Neural cell (in vitro differentiated cells): Measurements from ENCODE around the gene FAR2. TPM values are rescaled to one million over a fixed set of nuclear protein-coding genes. Genes with fewer than 3 reads are reported as not detected.

Experiments used
- H2AFZ ChIP-seq: fragments of 200-600, 300-800 bp; sonication (generic), shearing (Covaris generic); 2 replicates; pipeline ENCODE4 v1.6.0; 2014; ENCODE audit warnings: low read depth, mild to moderate bottlenecking, antibody characterized with exemption, low read length, moderate library complexity
- H3F3A ChIP-seq: fragments of 200-600 bp; shearing (Covaris generic); 2 replicates; pipeline ENCODE4 v1.6.1; 2016; ENCODE audit warnings: mild to moderate bottlenecking, moderate library complexity, mixed read lengths, antibody characterized with exemption, low read length; ENCODE audit not compliant: insufficient read depth, poor library complexity, severe bottlenecking
- H3K27ac ChIP-seq: fragments of 200-600, 300-800 bp; sonication (generic), shearing (Covaris generic); 2 replicates; pipeline ENCODE4 v1.5.1; 2014; ENCODE audit warnings: mild to moderate bottlenecking, low read length, moderate library complexity
- H3K27me3 ChIP-seq: fragments of 300-800, 200-600 bp; sonication (generic), shearing (Covaris generic); 2 replicates; pipeline ENCODE4 v1.6.0; 2014; ENCODE audit warnings: mild to moderate bottlenecking, low read depth, low read length, moderate library complexity; ENCODE audit not compliant: insufficient read depth
- H3K36me3 ChIP-seq: fragments of 300-800, 200-600 bp; sonication (generic), shearing (Covaris generic); 2 replicates; pipeline ENCODE4 v1.5.1; 2014; ENCODE audit warnings: mild to moderate bottlenecking, antibody characterized with exemption, low read length, moderate library complexity; ENCODE audit not compliant: insufficient read depth
- H3K4me2 ChIP-seq: fragments of 300-800, 200-600 bp; sonication (generic), shearing (Covaris generic); 2 replicates; pipeline ENCODE4 v1.6.0; 2014; ENCODE audit warnings: mild to moderate bottlenecking, low read length
- H3K4me3 ChIP-seq: fragments of 300-800, 200-600 bp; sonication (generic), shearing (Covaris generic); 2 replicates; pipeline ENCODE4 v1.5.1; 2014; ENCODE audit warnings: mild to moderate bottlenecking, low read length, moderate library complexity
- H3K79me2 ChIP-seq: fragments of 200-600 bp; shearing (Covaris generic); replicated peaks from 2 replicates; pipeline ENCODE4 v1.6.0; 2014; ENCODE audit warnings: mild to moderate bottlenecking, low read length, moderate library complexity; ENCODE audit not compliant: insufficient read depth
- H3K9ac ChIP-seq: fragments of 300-800, 200-600 bp; sonication (generic), shearing (Covaris generic); 2 replicates; pipeline ENCODE4 v1.6.1; 2016; ENCODE audit warnings: mild to moderate bottlenecking, low read length, mixed read lengths
- H3K9me2 ChIP-seq: fragments of 200-600 bp; shearing (Covaris generic); 2 replicates; pipeline ENCODE4 v1.6.1; 2016; ENCODE audit warnings: mild to moderate bottlenecking, low read length, mixed read lengths; ENCODE audit not compliant: insufficient read depth
- H3K9me3 ChIP-seq: fragments of 200-600, 300-800 bp; sonication (generic), shearing (Covaris generic); 2 replicates; pipeline ENCODE4 v1.6.1; 2016; ENCODE audit warnings: mild to moderate bottlenecking, mixed run types, low read length, moderate library complexity, mixed read lengths
- H4K20me1 ChIP-seq: fragments of 200-600 bp; shearing (Covaris generic); 2 replicates; pipeline ENCODE4 v1.6.1; 2016; ENCODE audit warnings: mild to moderate bottlenecking, mixed run types; ENCODE audit not compliant: insufficient read depth
- CTCF ChIP-seq: fragments of 450-650 bp; IDR thresholded peaks from 2 replicates; pipeline ENCODE4 v1.5.1; 2014; ENCODE audit warnings: antibody characterized with exemption, mild to moderate bottlenecking, moderate library complexity; ENCODE audit not compliant: poor library complexity, severe bottlenecking
- EP300 ChIP-seq: fragments of 450-650 bp; conservative IDR thresholded peaks from 2 replicates; pipeline ENCODE4 v1.6.1; 2014; ENCODE audit warnings: antibody characterized with exemption, mild to moderate bottlenecking, moderate library complexity; ENCODE audit not compliant: poor library complexity, severe bottlenecking
- EZH2 ChIP-seq: fragments of 200-600, 300-800 bp; shearing (Covaris generic), sonication (generic); IDR thresholded peaks from 2 replicates; pipeline ENCODE4 v1.6.1; 2014; ENCODE audit warnings: antibody characterized with exemption, low read length, borderline replicate concordance, mild to moderate bottlenecking; ENCODE audit not compliant: insufficient read depth, poor library complexity, severe bottlenecking
- MXI1 ChIP-seq: fragments of 450-650 bp; conservative IDR thresholded peaks from 2 replicates; pipeline ENCODE4 v1.6.1; 2014; ENCODE audit warnings: antibody characterized with exemption, mild to moderate bottlenecking; ENCODE audit not compliant: poor library complexity, severe bottlenecking
- POLR2AphosphoS5 ChIP-seq: IDR thresholded peaks from 2 replicates; pipeline ENCODE4 v1.6.1; 2012
- RAD21 ChIP-seq: fragments of 450-650 bp; conservative IDR thresholded peaks from 2 replicates; pipeline ENCODE4 v1.6.1; 2014; ENCODE audit warnings: antibody characterized with exemption, mild to moderate bottlenecking, moderate library complexity
- REST ChIP-seq: IDR thresholded peaks from 2 replicates; pipeline ENCODE4 v1.6.1; 2012; ENCODE audit warnings: borderline replicate concordance
- SMC3 ChIP-seq: fragments of 450-650 bp; conservative IDR thresholded peaks from 2 replicates; pipeline ENCODE4 v1.6.1; 2014; ENCODE audit warnings: antibody characterized with exemption, mild to moderate bottlenecking, moderate library complexity; ENCODE audit not compliant: poor library complexity
- TAF1 ChIP-seq: IDR thresholded peaks from 2 replicates; pipeline ENCODE4 v1.6.1; 2012; ENCODE audit warnings: low read depth
- polyA plus RNA-seq: library from polyadenylated mRNA; depleted of rRNA; stranded (reverse); fragments of >200 nt; gene quantifications from 2 replicates; pipeline ENCODE4 v1.2.3, GENCODE V29; 2014

The FAR2 gene
- polyA plus RNA-seq, 1 donor from 2014 or later = 0.99 TPM

- H2AFZ ChIP-seq = no peak overlapping the region
- H3K79me2 ChIP-seq = no peaks in the 10 kb centered on the region
- no peak overlapping the region for H3K4me2 ChIP-seq
- no peaks in the 10 kb centered on the region for H3K36me3 ChIP-seq
- H4K20me1 ChIP-seq = no peaks in the 10 kb centered on the region
- no peak overlapping the region for H3K27ac ChIP-seq
- no peaks in the 10 kb centered on the region for H3K9me3 ChIP-seq
- H3K9ac ChIP-seq = no peak overlapping the region
- H3K9me2 ChIP-seq = no peaks in the 10 kb centered on the region
- TF ChIP-seq CTCF (no peak), REST (no peak), MXI1 (no peak), EZH2 (no peak), EP300 (no peak), POLR2AphosphoS5 (no peak), SMC3 (no peak), TAF1 (no peak), RAD21 (no peak)
- no peak overlapping the region for H3K4me3 ChIP-seq
- H3K27me3 ChIP-seq = no peaks in the 10 kb centered on the region
- no peaks in the 10 kb centered on the region for H3F3A ChIP-seq
These were observed 129.8 kb downstream of the FAR2 start for GRCh38 chr12:29278673-29279420.

GRCh38 chr12:29281371-29282005, 132.4 kb downstream of the FAR2 start:
- Histone ChIP-seq H3K9me2 (no peaks in the 10 kb centered on the region), H2AFZ (no peak overlapping the region), H4K20me1 (no peaks in the 10 kb centered on the region), H3K9me3 (no peaks in the 10 kb centered on the region), H3K4me2 (no peak overlapping the region), H3K79me2 (no peaks in the 10 kb centered on the region), H3K27ac (no peak overlapping the region), H3K4me3 (no peak overlapping the region), H3K36me3 (no peaks in the 10 kb centered on the region), H3K9ac (no peak overlapping the region), H3K27me3 (no peaks in the 10 kb centered on the region), H3F3A (no peaks in the 10 kb centered on the region)
- TF ChIP-seq MXI1 = no peak
- TF ChIP-seq EZH2 = no peak
- no peak for TF ChIP-seq RAD21
